Tibial nerve (tissue), 3 donors: ENCODE results near the gene MED1.

Experiments used
- CTCF ChIP-seq, 5 experiments: fragments of 200-600 bp in 3 of 5; fragments of 450-650 bp in 2 of 5; sonication (generic) in 3 of 5; IDR thresholded peaks; one replicate each; pipeline ENCODE4 v1.5.1; 2016 to 2019; ENCODE audit warnings: antibody characterized with exemption in 5 of 5, mild to moderate bottlenecking in 3 of 5, moderate library complexity in 2 of 5
- POLR2A ChIP-seq, 2 donors: fragments of 450-650 bp; IDR thresholded peaks; one replicate each; pipeline ENCODE4 v1.6.1; 2017; ENCODE audit warnings: antibody characterized with exemption in 2 of 2, mild to moderate bottlenecking in 2 of 2, moderate library complexity in 2 of 2

DNA sequence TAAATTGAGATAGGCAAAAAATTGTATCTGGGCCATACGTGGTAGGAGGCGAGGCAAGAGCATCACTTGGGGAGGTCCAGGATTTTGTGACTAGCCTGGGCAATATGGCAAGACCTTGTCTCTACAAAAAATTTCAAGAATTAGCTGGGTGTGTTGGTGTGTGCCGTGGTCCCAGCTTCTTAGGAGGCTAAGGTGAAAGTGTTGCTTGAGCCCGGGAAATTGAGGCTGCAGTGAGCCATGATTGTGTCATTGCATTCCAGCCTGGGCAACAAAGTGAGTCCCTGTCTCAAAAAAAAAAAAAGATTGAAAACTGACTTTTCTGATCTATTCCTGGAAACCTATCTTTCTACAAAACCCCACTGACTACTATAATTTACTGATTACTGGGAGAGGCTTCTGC lies 36.9 kb upstream of the MED1 start:
- TF ChIP-seq POLR2A (IDR thresholded peaks at IDR 0.05): no peak
- TF ChIP-seq CTCF (IDR thresholded peaks at IDR 0.05): no peak
